Measurements from ENCODE around the gene HMGCL. TPM values are rescaled to one million over a fixed set of nuclear protein-coding genes. Genes with fewer than 3 reads are reported as not detected.

HMGCL gene
- total RNA-seq (100 to 1,000 TPM in 3 of 9 donors, 10 to 100 TPM in 6; 53.9 to 134 (median 96.5) TPM), polyA plus RNA-seq (10 to 100 TPM; 38.8 to 83.2 (median 43.3) TPM)
- long read RNA-seq, donor 1, transcript HMGCL-203 (9 exons, 1,600 nt): major isoform, 43 of 51 reads
- long read RNA-seq, donor 1, partial matches to known transcripts: 5 of 51 reads
- long read RNA-seq, donor 1, other reads (novel, unspliced or antisense): 0 of 51 reads
- long read RNA-seq, donor 2, transcript HMGCL-203 (9 exons, 1,600 nt): major isoform, 24 of 43 reads
- long read RNA-seq, donor 2, partial matches to known transcripts: 19 of 43 reads
- long read RNA-seq, donor 2, other reads (novel, unspliced or antisense): 0 of 43 reads
- long read RNA-seq, donor 3, transcript HMGCL-203 (9 exons, 1,600 nt): major isoform, 46 of 48 reads
- long read RNA-seq, donor 3, partial matches to known transcripts: 0 of 48 reads
- long read RNA-seq, donor 3, other reads (novel, unspliced or antisense): 0 of 48 reads
- long read RNA-seq, donor 4, transcript HMGCL-203 (9 exons, 1,600 nt): major isoform, 70 of 89 reads
- long read RNA-seq, donor 4, partial matches to known transcripts: 8 of 89 reads
- long read RNA-seq, donor 4, other reads (novel, unspliced or antisense): 7 of 89 reads
- long read RNA-seq, donor 5, transcript HMGCL-203 (9 exons, 1,600 nt): major isoform, 224 of 250 reads
- long read RNA-seq, donor 5, partial matches to known transcripts: 9 of 250 reads
- long read RNA-seq, donor 5, other reads (novel, unspliced or antisense): 12 of 250 reads
- long read RNA-seq, donor 6, transcript HMGCL-203 (9 exons, 1,600 nt): major isoform, 41 of 45 reads
- long read RNA-seq, donor 6, partial matches to known transcripts: 2 of 45 reads
- long read RNA-seq, donor 6, other reads (novel, unspliced or antisense): 0 of 45 reads
- long read RNA-seq, donor 7, transcript HMGCL-203 (9 exons, 1,600 nt): major isoform, 24 of 35 reads
- long read RNA-seq, donor 7, partial matches to known transcripts: 10 of 35 reads
- long read RNA-seq, donor 7, other reads (novel, unspliced or antisense): 0 of 35 reads
- long read RNA-seq, donor 8, transcript HMGCL-203 (9 exons, 1,600 nt): major isoform, 58 of 65 reads
- long read RNA-seq, donor 8, partial matches to known transcripts: 5 of 65 reads
- long read RNA-seq, donor 8, other reads (novel, unspliced or antisense): 0 of 65 reads
- long read RNA-seq, donor 9, transcript HMGCL-203 (9 exons, 1,600 nt): major isoform, 31 of 56 reads
- long read RNA-seq, donor 9, partial matches to known transcripts: 18 of 56 reads
- long read RNA-seq, donor 9, other reads (novel, unspliced or antisense): 7 of 56 reads
- long read RNA-seq, donor 10, transcript HMGCL-203 (9 exons, 1,600 nt): major isoform, 24 of 26 reads
- long read RNA-seq, donor 10, partial matches to known transcripts: 0 of 26 reads
- long read RNA-seq, donor 10, other reads (novel, unspliced or antisense): 0 of 26 reads

DNA sequence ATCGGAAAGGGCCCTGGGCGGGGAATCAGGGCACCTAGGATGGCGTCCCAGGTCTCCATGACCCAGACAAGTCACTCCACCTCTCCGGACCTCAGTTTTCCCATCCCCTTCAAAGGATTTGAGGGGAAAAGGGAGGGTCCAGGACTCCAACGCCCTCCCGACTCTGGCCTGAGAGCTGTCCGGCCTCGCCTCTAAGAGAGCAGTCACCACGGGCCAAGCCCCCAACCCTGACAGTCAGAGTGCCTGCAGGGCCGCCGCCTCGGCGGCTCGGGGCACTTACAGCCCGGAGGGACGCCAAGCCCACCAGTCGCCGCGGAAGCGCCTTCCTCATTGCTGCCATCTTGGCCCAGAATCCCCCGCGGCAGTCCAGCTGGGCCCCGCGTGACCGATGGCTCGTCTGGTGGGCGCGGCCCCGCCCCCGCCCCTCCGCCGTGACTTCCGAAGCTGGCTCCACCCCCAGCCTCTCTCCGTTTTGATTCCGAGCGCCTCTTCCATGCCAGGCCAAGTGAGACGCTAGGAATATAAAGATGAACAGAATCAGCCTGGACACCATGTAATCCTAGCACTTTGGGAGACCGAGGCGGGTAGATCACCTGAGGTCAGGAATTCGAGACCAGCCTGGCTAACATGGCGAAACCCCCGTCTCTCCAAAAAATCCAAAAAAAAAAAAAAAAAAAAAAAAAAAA, at the start of gene HMGCL:
TSS of gene HMGCL (minus strand) at position 354 of the 686 bp plus-strand sequence. CDS start at position 340, 14 bp downstream.
- Histone ChIP-seq H3K27me3 (no peaks in the 10 kb centered on the region), H3K9me3 (replicated peaks in 1 of 3) (no peaks in the 10 kb centered on the region), H3K36me3 (replicated peaks in 1 of 2) (no peaks in the 10 kb centered on the region), H3K4me3 (peak within 1 kb of the TSS; percentile 46 to 92 (median 90)), H3K4me1 (replicated peaks in 1 of 2) (peaks cover 0 to 10% of the 10 kb centered on the region in 2 donors), H3K27ac (peak within 1 kb of the TSS; percentile 47 to 94 (median 86))
- WGBS, 4 donors: 0 to 2% (median 1%) methylated on average over 4 to 42 of the region's 42 CpGs
- intact Hi-C loops (cut with DNase I): no loop called here
- peak; percentile 90 to 95 (median 92) for DNase-seq
- TF ChIP-seq, protein P1, sequence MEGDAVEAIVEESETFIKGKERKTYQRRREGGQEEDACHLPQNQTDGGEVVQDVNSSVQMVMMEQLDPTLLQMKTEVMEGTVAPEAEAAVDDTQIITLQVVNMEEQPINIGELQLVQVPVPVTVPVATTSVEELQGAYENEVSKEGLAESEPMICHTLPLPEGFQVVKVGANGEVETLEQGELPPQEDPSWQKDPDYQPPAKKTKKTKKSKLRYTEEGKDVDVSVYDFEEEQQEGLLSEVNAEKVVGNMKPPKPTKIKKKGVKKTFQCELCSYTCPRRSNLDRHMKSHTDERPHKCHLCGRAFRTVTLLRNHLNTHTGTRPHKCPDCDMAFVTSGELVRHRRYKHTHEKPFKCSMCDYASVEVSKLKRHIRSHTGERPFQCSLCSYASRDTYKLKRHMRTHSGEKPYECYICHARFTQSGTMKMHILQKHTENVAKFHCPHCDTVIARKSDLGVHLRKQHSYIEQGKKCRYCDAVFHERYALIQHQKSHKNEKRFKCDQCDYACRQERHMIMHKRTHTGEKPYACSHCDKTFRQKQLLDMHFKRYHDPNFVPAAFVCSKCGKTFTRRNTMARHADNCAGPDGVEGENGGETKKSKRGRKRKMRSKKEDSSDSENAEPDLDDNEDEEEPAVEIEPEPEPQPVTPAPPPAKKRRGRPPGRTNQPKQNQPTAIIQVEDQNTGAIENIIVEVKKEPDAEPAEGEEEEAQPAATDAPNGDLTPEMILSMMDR (IDR thresholded peaks at IDR 0.05): no peak
- TF ChIP-seq POLR2A (IDR thresholded peaks at IDR 0.05): peak; percentile 71 to 91

DNA sequence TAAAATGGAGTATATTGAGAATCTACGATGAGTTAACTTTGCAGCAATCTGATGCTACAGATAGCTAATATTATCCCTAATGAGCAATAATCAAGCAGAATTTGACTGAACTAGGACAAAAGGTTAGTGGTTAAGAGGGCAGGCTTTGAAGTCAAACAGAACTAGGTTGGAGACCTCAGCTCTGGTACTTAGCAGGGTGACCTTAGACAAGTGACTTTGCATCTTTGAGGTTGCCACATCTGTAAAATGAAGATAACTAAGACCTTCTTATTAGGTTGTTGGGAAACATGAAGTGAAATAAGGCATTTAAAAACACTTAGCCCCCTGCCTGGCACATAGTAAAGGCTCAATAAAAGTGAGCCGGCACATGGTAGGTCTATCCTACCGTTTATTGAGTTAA, 47.2 kb upstream of the HMGCL start:
- H3K27me3 ChIP-seq: no peaks in the 10 kb centered on the region
- TF ChIP-seq, protein P1 (IDR thresholded peaks at IDR 0.05): no peak
- no peak for TF ChIP-seq POLR2A (IDR thresholded peaks at IDR 0.05)
- peaks cover 3 to 9% of the 10 kb centered on the region in 2 donors for H3K4me1 ChIP-seq (replicated peaks in 1 of 2)
- no peak overlapping the region for H3K27ac ChIP-seq
- intact Hi-C loops (cut with DNase I): no loop called here
- H3K9me3 ChIP-seq (replicated peaks in 1 of 3): no peaks in the 10 kb centered on the region
- H3K4me3 ChIP-seq: no peak overlapping the region
- 85 to 91% (median 86%) methylated on average over 3 of the region's 3 CpGs for WGBS, 4 donors
- no peak for DNase-seq
- H3K36me3 ChIP-seq (replicated peaks in 1 of 2): no peaks in the 10 kb centered on the region

DNA sequence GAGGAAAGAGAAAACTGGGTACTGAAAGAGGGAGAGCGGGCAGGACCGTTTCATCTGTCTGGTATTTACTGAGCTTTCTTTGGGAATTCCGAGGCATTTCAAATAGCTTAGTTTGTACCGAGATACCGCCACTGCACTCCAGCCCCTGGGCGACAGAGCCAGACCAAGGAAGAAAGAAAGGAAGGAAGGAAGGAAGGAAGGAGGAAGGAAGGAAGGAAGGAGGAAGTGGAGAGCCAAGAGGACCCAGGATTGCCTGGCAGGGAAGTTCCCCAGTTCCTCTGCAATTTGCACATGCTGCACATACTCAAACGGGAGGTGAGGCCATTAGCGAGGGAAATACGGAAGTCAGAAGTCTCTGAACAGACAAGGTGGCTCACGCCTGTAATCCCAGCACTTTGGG, 43.8 kb upstream of the HMGCL start:
- 63 to 70% (median 67%) methylated on average over 10 of the region's 10 CpGs for whole genome bisulfite sequencing, 4 donors
- no peak for TF ChIP-seq POLR2A (IDR thresholded peaks at IDR 0.05)
- TF ChIP-seq, protein P1 (IDR thresholded peaks at IDR 0.05): no peak
- no peaks in the 10 kb centered on the region for H3K9me3 ChIP-seq (replicated peaks in 1 of 3)
- peaks cover 8 to 28% of the 10 kb centered on the region in 2 donors for H3K4me1 ChIP-seq (replicated peaks in 1 of 2)
- peak in 3 of 7 donors; percentile 24 to 47 (median 25) for DNase-seq
- H3K4me3 ChIP-seq: no peak overlapping the region
- intact Hi-C loops (cut with DNase I): loop anchor here in 1 of 2 donors (10.0 kb wide), 1 partner anchor 64 kb away; the partner anchor contains the start of gene GALE
- H3K36me3 ChIP-seq (replicated peaks in 1 of 2): peaks cover 0 to 12% of the 10 kb centered on the region in 2 donors
- peak overlapping the region in 1 of 5 donors; percentile 67 for H3K27ac ChIP-seq
- no peaks in the 10 kb centered on the region for H3K27me3 ChIP-seq
